VCaP (cell line): Measurements from ENCODE around the gene WHAMM.
"Not testable (repeated sequence)": the region's sequence is repeated elsewhere in the genome, so short reads cannot be mapped to it uniquely, and the experiment has no call there.

Experiments used
- H3K27ac ChIP-seq: fragments of 450-650 bp; 2 replicates; pipeline ENCODE4 v1.5.1; 2017
- TF ChIP-seq, protein P1 (sequence below): fragments of 450-650 bp; conservative IDR thresholded peaks from 2 replicates; pipeline ENCODE4 v1.5.1; 2017; ENCODE audit warnings: mild to moderate bottlenecking, moderate library complexity

The WHAMM gene, protein sequence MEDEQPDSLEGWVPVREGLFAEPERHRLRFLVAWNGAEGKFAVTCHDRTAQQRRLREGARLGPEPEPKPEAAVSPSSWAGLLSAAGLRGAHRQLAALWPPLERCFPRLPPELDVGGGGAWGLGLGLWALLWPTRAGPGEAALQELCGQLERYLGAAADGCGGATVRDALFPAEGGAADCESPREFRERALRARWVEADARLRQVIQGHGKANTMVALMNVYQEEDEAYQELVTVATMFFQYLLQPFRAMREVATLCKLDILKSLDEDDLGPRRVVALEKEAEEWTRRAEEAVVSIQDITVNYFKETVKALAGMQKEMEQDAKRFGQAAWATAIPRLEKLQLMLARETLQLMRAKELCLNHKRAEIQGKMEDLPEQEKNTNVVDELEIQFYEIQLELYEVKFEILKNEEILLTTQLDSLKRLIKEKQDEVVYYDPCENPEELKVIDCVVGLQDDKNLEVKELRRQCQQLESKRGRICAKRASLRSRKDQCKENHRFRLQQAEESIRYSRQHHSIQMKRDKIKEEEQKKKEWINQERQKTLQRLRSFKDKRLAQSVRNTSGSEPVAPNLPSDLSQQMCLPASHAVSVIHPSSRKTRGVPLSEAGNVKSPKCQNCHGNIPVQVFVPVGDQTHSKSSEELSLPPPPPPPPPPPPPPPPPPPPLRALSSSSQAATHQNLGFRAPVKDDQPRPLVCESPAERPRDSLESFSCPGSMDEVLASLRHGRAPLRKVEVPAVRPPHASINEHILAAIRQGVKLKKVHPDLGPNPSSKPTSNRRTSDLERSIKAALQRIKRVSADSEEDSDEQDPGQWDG

DNA sequence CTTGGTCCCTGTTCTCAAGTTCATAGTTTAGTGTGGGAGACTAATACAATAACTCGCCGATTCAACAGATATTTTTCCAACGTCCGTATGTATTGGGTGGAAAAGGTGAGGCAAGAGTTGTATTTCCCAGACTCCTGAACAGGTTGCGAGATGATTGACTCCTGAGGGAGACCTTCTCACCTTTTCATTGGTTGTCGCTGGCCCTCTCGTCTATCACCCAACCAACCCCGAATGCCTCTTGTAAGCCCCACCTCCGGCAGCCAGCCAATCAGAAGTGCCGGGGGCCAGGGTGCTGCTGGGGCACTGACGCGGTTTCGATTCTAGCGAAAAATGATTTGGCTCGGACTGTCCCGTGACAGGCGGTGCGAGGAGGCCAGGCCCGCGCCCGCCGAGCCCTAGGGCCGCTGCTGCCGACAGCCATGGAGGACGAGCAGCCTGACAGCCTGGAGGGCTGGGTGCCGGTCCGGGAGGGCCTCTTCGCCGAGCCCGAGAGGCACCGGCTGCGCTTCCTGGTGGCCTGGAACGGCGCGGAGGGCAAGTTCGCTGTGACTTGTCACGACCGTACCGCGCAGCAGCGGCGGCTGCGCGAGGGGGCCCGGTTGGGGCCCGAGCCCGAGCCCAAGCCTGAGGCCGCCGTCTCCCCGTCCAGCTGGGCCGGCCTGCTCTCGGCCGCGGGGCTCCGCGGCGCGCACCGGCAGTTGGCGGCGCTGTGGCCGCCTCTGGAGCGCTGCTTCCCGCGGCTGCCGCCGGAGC, at the start of gene WHAMM:
Gene WHAMM (plus strand): TSS at position 321 of the 753 bp plus-strand sequence. CDS start 99 bp downstream, at position 420.
- TF ChIP-seq, protein P1, sequence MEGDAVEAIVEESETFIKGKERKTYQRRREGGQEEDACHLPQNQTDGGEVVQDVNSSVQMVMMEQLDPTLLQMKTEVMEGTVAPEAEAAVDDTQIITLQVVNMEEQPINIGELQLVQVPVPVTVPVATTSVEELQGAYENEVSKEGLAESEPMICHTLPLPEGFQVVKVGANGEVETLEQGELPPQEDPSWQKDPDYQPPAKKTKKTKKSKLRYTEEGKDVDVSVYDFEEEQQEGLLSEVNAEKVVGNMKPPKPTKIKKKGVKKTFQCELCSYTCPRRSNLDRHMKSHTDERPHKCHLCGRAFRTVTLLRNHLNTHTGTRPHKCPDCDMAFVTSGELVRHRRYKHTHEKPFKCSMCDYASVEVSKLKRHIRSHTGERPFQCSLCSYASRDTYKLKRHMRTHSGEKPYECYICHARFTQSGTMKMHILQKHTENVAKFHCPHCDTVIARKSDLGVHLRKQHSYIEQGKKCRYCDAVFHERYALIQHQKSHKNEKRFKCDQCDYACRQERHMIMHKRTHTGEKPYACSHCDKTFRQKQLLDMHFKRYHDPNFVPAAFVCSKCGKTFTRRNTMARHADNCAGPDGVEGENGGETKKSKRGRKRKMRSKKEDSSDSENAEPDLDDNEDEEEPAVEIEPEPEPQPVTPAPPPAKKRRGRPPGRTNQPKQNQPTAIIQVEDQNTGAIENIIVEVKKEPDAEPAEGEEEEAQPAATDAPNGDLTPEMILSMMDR, result peak; percentile 56
- peak within 1 kb of the TSS; percentile 95 for H3K27ac ChIP-seq

DNA sequence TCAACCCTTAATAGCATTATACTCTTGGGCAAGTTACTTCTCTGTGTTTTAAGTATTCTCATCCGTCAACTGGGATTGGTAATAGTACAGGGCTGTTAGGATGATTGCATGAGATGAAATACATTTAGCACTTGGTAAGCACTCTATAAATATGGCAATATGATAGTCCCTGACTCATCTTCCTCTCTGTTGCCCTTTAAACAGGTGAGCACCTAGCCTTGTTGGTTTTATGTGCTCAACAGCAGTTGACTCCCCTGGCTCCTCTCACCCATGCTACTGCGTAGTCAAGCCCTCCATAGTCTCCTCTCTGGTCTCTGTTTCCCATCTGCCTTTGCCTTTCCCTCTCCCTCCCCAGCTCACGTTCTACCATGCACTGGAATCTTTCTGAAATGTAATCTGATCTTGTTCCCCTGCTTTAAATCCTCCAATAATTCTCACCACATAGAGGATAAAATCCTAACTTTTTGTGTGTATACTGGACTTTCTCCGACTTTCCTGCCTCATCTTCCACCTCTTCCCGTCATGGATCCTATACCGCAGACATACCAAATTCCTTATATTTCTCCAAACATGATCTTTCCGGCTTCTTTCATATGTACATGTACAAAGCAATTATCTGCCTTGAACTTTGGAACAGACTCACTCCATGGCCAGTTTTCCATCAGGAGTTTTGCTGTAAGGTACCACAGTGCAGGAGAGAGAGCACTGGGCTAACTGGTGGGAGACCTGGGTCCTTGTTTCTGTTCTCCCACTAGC, 45.9 kb upstream of the WHAMM start:
- no peak overlapping the region for H3K27ac ChIP-seq
- TF ChIP-seq, protein P1, result no peak

DNA sequence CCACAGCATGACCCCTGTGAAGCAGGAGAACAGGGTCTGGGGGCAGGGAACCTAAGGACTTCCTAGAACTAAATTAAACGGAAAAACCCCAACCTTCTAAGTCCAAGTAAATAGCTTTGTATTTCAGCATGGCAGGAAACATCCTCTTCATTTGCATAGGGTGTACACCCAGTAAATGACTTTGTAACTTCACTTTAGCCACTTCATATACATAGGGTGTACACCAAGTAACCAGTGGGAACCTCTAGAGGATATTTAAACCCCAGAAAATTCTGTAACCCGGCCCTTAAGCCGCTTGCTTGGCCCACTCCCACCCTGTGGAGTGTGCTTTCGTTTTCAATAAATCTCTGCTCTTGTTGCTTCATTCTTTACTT, 45.3 kb upstream of the WHAMM start:
- TF ChIP-seq, protein P1, result no peak
- no peak overlapping the region for H3K27ac ChIP-seq

DNA sequence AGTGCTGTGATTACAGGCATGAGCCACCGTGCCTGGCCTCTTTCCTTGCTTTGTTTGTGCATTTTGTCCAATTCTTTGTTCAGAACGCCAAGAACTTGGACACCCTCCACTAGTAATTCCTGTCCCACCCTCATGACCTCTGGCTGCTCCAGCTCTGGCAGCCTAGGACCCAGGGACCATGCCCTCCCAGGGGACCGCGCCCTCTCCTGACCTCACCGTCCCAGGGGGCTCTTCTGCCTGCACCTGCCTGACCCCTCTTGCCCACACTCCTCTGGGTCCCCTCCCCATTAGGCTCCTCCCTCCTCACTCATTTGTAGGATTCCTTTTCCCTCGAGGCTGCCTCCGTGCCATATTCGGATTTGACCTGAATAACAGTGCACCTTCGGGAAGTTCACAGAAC, 44.7 kb upstream of the WHAMM start:
- no peak overlapping the region for H3K27ac ChIP-seq
- TF ChIP-seq, protein P1, result no peak

DNA sequence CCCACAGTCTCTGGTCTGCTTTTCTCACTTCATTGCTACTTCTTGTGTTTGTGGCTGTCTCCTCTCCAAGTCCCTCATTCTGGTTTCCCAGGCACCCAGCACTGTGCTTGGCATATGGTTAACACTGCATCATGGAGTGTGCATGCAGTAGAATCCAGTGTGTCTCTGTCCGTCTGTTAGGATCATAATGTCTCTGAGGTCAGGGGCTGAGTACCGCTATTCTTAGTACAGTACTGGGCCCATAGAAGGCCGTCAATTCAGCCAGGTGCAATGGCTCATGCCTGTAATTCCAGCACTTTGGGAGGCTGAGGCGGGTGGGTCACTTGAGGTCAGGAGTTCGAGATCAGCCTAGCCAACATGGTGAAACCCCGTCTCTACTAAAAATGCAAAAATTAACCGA, 43.2 kb upstream of the WHAMM start:
- not testable (repeated sequence) for H3K27ac ChIP-seq

DNA sequence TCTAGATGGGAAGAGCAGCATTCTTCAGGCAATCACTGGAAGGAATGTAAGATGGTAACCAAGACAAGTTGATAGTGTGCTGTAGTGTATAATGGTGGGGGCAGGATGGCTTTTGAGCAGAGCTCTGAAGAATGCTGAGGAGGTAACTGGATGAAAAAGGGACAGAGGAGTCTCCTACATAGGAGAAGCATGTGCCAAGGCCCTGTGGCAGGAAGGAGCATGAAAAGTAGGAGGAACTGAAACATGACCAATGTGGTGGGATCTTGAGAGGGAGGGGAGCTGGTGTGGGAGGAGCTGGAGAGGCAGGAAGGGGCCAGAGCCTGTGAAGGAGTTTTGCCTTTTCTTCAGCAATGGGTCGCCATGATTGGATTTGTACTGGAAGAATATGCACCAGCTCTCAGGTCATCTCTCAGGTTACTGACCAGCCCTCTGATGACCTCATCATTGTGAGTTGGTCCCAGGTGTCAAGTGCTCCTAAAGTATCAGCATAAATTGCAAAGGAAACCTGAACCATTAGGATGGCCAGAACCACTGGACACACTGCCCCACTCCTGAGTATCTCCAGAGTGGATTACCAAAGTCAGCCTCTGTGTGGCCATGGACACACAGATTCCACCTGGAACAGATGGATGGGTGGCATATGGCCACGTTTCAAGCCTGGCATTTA, 42.1 kb upstream of the WHAMM start:
- H3K27ac ChIP-seq, result no peak overlapping the region
- TF ChIP-seq, protein P1, result no peak
